HG03095 (cell line): ENCODE results near the gene SPAG7.

Experiments
- ATAC-seq: cut with Tn5 transposase; IDR thresholded peaks from one replicate; pipeline ENCODE4 v1.9.1; 2021; ENCODE audit warnings: moderate library complexity; ENCODE audit not compliant: unreplicated experiment

Gene SPAG7

GRCh38 chr17:4967539-4968485 lies at the start of gene SPAG7:
Gene SPAG7, minus strand, starts transcription at chr17:4967817. Its CDS starts 13 bp downstream, at chr17:4967804.
- ATAC-seq: peak; percentile 48

- no peak for ATAC-seq
These were observed 46.7 kb upstream of the SPAG7 start for GRCh38 chr17:5014357-5014756.

GRCh38 chr17:5011928-5012327 lies 44.3 kb upstream of the SPAG7 start:
- peak; percentile 58 for ATAC-seq

GRCh38 chr17:5003214-5003867 lies 35.7 kb upstream of the SPAG7 start:
- ATAC-seq: no peak

GRCh38 chr17:5002121-5002788 lies 34.6 kb upstream of the SPAG7 start:
- ATAC-seq: no peak

GRCh38 chr17:5000237-5000639 lies 32.6 kb upstream of the SPAG7 start:
- ATAC-seq: no peak

GRCh38 chr17:4999430-5000093 lies 31.9 kb upstream of the SPAG7 start:
- ATAC-seq: no peak

GRCh38 chr17:4998732-4999429 lies 31.3 kb upstream of the SPAG7 start:
- no peak for ATAC-seq

- peak; percentile 6 for ATAC-seq
These were observed 30.6 kb upstream of the SPAG7 start for GRCh38 chr17:4998027-4998731.

GRCh38 chr17:4997302-4998026 lies 29.8 kb upstream of the SPAG7 start, which contains the start of the genes INCA1 and KIF1C:
Gene INCA1, minus strand, starts transcription at chr17:4997522. Its CDS starts 3,085 bp downstream, at chr17:4994437.
Gene KIF1C, plus strand, starts transcription at chr17:4997950. Its CDS starts 2,297 bp downstream, at chr17:5000247.
- peak; percentile 66 for ATAC-seq

GRCh38 chr17:4994081-4994595 lies 26.5 kb upstream of the SPAG7 start:
- ATAC-seq: no peak

GRCh38 chr17:4987767-4988567 lies 20.4 kb upstream of the SPAG7 start:
- ATAC-seq: no peak

GRCh38 chr17:4986951-4987766 lies 19.5 kb upstream of the SPAG7 start, which contains the start of gene CAMTA2:
Gene CAMTA2, minus strand, starts transcription at chr17:4987675. Its CDS starts 1,453 bp downstream, at chr17:4986222.
- peak; percentile 62 for ATAC-seq

GRCh38 chr17:4986403-4986802 lies 18.8 kb upstream of the SPAG7 start:
- no peak for ATAC-seq

GRCh38 chr17:4982305-4982704 lies 14.7 kb upstream of the SPAG7 start:
- ATAC-seq: no peak

- ATAC-seq: no peak
These were observed 13.1 kb upstream of the SPAG7 start for GRCh38 chr17:4980644-4981216.
